ENCODE data around the gene MON1A. TPM values are rescaled to one million over a fixed set of nuclear protein-coding genes. Genes with fewer than 3 reads are reported as not detected.
"Not testable (repeated sequence)": the region's sequence is repeated elsewhere in the genome, so short reads cannot be mapped to it uniquely, and the experiment has no call there.

Gene MON1A
- total and polyA plus RNA-seq, 10 donors, result 3.4 to 9.3 (median 6.8) TPM

DNA sequence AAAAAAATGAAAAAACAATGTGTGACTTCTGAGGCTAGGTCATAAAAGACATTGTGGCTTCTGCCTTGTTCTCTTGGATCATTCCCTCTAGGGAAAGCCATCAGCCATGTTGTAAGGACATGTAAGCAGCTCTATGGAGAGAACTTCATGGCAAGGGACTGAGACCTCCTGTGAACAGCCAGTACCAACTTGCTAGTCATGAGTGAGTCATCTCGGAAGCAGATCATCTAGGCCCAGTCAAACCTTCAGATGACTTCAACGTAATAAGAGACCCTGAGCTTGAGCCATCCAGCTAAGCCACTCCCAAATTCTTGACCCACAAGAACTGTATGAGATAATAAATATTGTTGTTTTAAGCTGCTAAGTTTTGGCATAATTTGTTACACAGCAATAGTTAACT is 4.9 kb downstream of the MON1A start:
- Histone ChIP-seq H3K9me3 (no peaks in the 10 kb centered on the region), H3K27me3 (replicated peaks in 1 of 7) (no peaks in the 10 kb centered on the region), H3K4me3 (no peak overlapping the region), H3K4me1 (peaks cover 5 to 21% (median 14%) of the 10 kb centered on the region in 6 donors), H3K27ac (no peak overlapping the region), H3K36me3 (peaks cover 0 to 7% (median 0%) of the 10 kb centered on the region in 6 donors)
- WGBS, 5 donors, result 86 to 94% (median 89%) methylated on average over 2 of the region's 2 CpGs
- intact Hi-C loops (cut with DNase I; ENCODE audit: low total_unique reads), result no loop called here
- TF ChIP-seq, protein P1, sequence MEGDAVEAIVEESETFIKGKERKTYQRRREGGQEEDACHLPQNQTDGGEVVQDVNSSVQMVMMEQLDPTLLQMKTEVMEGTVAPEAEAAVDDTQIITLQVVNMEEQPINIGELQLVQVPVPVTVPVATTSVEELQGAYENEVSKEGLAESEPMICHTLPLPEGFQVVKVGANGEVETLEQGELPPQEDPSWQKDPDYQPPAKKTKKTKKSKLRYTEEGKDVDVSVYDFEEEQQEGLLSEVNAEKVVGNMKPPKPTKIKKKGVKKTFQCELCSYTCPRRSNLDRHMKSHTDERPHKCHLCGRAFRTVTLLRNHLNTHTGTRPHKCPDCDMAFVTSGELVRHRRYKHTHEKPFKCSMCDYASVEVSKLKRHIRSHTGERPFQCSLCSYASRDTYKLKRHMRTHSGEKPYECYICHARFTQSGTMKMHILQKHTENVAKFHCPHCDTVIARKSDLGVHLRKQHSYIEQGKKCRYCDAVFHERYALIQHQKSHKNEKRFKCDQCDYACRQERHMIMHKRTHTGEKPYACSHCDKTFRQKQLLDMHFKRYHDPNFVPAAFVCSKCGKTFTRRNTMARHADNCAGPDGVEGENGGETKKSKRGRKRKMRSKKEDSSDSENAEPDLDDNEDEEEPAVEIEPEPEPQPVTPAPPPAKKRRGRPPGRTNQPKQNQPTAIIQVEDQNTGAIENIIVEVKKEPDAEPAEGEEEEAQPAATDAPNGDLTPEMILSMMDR (IDR thresholded peaks at IDR 0.05 in 8 of 11, conservative IDR thresholded peaks at IDR 0.05 in 3 of 11), result no peak
- TF ChIP-seq POLR2A (IDR thresholded peaks at IDR 0.05) (no peak), POLR2AphosphoS5 (IDR thresholded peaks at IDR 0.05) (no peak)
- no peak for DNase-seq

DNA sequence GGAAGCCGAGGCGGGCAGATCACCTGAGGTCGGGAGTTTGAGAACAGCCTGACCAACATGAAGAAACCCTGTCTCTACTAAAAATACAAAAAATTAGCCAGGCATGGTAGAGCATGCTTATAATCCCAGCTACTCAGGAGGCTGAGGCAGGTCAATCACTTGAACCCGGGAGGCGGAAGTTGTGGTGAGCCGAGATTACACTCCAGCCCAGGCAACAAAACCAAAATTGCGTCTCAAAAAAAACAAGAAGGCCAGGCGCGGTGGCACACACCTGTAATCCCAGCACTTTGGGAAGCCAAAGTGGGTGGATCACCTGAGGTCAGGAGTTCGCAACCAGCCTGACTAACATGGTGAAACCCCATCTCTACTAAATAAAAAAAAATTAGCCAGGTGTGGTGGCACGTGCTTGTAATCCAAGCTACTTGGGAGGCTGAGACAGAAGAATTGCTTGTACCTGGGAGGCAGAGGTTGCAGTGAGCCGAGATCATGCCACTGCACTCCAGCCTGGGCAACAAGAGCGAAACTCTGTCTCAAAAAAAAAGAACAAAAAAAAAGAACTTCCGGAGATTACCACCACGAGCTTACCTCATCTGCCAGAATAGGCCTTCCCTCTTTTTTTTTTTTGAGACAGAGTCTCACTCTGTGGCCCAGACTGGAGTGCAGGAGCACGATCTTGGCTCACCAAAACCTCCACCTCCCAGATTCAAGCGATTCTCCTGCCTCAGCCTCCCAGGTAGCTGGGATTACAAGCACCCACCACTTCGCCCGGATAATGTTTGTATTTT is 11.6 kb downstream of the MON1A start:
- H3K9me3 ChIP-seq; H3K36me3 ChIP-seq; H3K27me3 ChIP-seq (replicated peaks in 1 of 7); DNase-seq; H3K4me3 ChIP-seq; intact Hi-C loops (cut with DNase I; ENCODE audit: low total_unique reads): not testable (repeated sequence)
- peaks cover 0 to 15% (median 0%) of the 10 kb centered on the region in 6 donors for H3K4me1 ChIP-seq
- WGBS, 5 donors, result 71 to 90% (median 85%) methylated on average over 19 of the region's 19 CpGs
- peak overlapping the region in 5 of 8 donors; percentile 15 to 71 (median 45) for H3K27ac ChIP-seq

DNA sequence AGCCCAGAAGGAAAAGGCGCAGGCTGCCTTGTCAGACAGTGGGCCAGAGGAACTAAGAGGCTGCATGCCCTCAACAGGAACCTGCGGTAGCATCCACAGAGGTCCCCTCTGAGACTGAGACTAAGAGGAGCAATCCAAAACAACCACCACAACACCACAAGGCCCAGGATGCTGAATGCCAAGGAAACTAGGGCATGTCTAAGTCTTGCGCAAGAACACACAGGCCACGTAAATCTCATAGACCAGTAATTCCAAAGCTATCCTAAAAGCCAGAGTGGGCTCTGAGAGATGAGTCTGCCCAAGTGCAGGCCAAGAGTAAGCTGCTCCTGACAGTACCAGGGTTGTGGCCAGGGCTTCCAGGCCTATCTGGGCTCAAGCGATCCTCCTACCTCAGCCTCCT is 12.9 kb downstream of the MON1A start:
- no peaks in the 10 kb centered on the region for H3K9me3 ChIP-seq
- DNase-seq, result no peak
- 87 to 90% (median 88%) methylated on average over 5 of the region's 5 CpGs for WGBS, 5 donors

DNA sequence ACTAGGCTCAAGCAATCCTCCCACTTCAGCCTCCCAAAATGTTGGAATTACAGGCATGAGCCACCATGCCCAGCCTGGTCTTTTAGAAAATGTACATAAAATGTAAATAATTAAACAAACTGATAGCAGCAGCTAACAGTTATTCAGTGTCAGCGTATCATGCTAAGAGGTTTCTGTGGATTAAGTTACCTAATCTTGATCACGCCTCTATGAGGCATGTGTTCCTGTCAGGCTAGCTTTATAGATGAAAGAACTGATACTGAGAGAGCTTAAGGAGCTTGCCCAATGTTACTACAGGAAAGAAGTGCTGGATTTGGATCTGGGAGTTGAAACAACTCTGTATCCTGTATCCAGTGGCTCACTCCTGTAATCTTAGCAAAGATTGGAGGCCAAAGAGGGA is 14.7 kb downstream of the MON1A start:
- Histone ChIP-seq H3K36me3 (peaks cover 0 to 36% (median 23%) of the 10 kb centered on the region in 6 donors), H3K27me3 (replicated peaks in 1 of 7) (no peaks in the 10 kb centered on the region), H3K4me1 (peaks cover 0 to 15% (median 0%) of the 10 kb centered on the region in 6 donors), H3K9me3 (no peaks in the 10 kb centered on the region), H3K27ac (no peak overlapping the region), H3K4me3 (no peak overlapping the region)
- TF ChIP-seq, protein P1 (IDR thresholded peaks at IDR 0.05 in 8 of 11, conservative IDR thresholded peaks at IDR 0.05 in 3 of 11), result no peak
- TF ChIP-seq POLR2AphosphoS5 (IDR thresholded peaks at IDR 0.05) (no peak), POLR2A (IDR thresholded peaks at IDR 0.05) (no peak)
- intact Hi-C loops (cut with DNase I; ENCODE audit: low total_unique reads), result no loop called here
- DNase-seq, result no peak
- 63 to 88% (median 84%) methylated on average over 2 of the region's 2 CpGs for WGBS, 5 donors

More for the DNA sequence above, 12.9 kb downstream of the MON1A start:
- H3K27me3 ChIP-seq (replicated peaks in 1 of 7), result no peaks in the 10 kb centered on the region
- TF ChIP-seq POLR2AphosphoS5 (IDR thresholded peaks at IDR 0.05) (no peak), POLR2A (IDR thresholded peaks at IDR 0.05) (no peak)
- TF ChIP-seq, protein P1 (IDR thresholded peaks at IDR 0.05 in 8 of 11, conservative IDR thresholded peaks at IDR 0.05 in 3 of 11), result no peak
- H3K4me3 ChIP-seq, result no peak overlapping the region
- peaks cover 0 to 15% (median 0%) of the 10 kb centered on the region in 6 donors for H3K4me1 ChIP-seq
- intact Hi-C loops (cut with DNase I; ENCODE audit: low total_unique reads), result no loop called here
- no peak overlapping the region for H3K27ac ChIP-seq
- H3K36me3 ChIP-seq, result peaks cover 0 to 18% (median 6%) of the 10 kb centered on the region in 6 donors
